Nephron (organoid): ENCODE measurements around the gene THSD4.

Experiments used
- H3K27ac Mint-ChIP-seq, 3 experiments: 2 replicates each; pipeline ENCODE4 v1.8.0; 2020; ENCODE audit warnings: mixed read lengths in 3 of 3, mild to moderate bottlenecking in 2 of 3, moderate library complexity in 1 of 3
- H3K27me3 Mint-ChIP-seq: 2 replicates; pipeline ENCODE4 v1.8.0; 2021; ENCODE audit warnings: low read depth, mild to moderate bottlenecking, moderate library complexity, mixed read lengths
- H3K36me3 Mint-ChIP-seq: 2 replicates; pipeline ENCODE4 v1.8.0; 2020; ENCODE audit warnings: low read depth, mixed read lengths
- H3K4me1 Mint-ChIP-seq: 2 replicates; pipeline ENCODE4 v1.8.0; 2020; ENCODE audit warnings: mixed read lengths
- H3K4me3 Mint-ChIP-seq, 3 experiments: 2 replicates each; pipeline ENCODE4 v1.8.0; 2020; ENCODE audit warnings: mild to moderate bottlenecking in 3 of 3, mixed read lengths in 3 of 3, moderate library complexity in 2 of 3
- H3K9me3 Mint-ChIP-seq: 2 replicates; pipeline ENCODE4 v1.8.0; 2020; ENCODE audit warnings: mixed read lengths
- TF ChIP-seq, protein P1 (sequence below), 3 experiments: fragments of 200-600 bp; sonication (generic); IDR thresholded peaks; one replicate each; pipeline ENCODE4 v1.5.0; 2021; ENCODE audit warnings: antibody characterized with exemption in 3 of 3; ENCODE audit not compliant: unreplicated experiment in 3 of 3

THSD4 gene

DNA sequence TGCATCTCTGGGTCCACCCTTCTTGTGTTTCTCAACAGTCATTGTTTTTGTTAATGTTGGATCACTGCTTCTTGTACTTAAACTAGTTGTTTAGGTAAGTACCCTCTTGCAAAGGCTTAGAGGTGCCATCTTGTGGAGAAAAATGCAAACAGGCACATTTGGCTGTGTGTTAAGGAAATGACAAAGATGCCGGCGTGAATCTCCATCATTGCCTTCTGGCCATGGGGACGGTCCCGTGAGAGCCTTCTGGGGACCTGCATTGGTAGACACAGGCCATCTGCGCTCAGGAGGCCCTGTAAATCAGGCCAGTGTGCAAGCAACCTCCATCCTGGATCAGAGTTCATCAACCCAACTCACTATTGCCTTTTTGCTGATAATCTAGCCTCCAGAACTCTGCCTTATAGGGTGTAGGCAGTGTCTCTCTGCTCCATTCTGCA is 536.5 kb downstream of the THSD4 start:
- H3K4me3 Mint-ChIP-seq, result no peak overlapping the region
- no peaks in the 10 kb centered on the region for H3K36me3 Mint-ChIP-seq
- no peak overlapping the region for H3K27ac Mint-ChIP-seq
- TF ChIP-seq, protein P1, sequence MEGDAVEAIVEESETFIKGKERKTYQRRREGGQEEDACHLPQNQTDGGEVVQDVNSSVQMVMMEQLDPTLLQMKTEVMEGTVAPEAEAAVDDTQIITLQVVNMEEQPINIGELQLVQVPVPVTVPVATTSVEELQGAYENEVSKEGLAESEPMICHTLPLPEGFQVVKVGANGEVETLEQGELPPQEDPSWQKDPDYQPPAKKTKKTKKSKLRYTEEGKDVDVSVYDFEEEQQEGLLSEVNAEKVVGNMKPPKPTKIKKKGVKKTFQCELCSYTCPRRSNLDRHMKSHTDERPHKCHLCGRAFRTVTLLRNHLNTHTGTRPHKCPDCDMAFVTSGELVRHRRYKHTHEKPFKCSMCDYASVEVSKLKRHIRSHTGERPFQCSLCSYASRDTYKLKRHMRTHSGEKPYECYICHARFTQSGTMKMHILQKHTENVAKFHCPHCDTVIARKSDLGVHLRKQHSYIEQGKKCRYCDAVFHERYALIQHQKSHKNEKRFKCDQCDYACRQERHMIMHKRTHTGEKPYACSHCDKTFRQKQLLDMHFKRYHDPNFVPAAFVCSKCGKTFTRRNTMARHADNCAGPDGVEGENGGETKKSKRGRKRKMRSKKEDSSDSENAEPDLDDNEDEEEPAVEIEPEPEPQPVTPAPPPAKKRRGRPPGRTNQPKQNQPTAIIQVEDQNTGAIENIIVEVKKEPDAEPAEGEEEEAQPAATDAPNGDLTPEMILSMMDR (IDR thresholded peaks at IDR 0.05; ENCODE audit: unreplicated experiment in 3 of 3), result peak; percentile 49 to 67 (median 52)
- H3K27me3 Mint-ChIP-seq, result peaks cover 10% of the 10 kb centered on the region
- H3K4me1 Mint-ChIP-seq, result peaks cover 6% of the 10 kb centered on the region
- no peaks in the 10 kb centered on the region for H3K9me3 Mint-ChIP-seq

DNA sequence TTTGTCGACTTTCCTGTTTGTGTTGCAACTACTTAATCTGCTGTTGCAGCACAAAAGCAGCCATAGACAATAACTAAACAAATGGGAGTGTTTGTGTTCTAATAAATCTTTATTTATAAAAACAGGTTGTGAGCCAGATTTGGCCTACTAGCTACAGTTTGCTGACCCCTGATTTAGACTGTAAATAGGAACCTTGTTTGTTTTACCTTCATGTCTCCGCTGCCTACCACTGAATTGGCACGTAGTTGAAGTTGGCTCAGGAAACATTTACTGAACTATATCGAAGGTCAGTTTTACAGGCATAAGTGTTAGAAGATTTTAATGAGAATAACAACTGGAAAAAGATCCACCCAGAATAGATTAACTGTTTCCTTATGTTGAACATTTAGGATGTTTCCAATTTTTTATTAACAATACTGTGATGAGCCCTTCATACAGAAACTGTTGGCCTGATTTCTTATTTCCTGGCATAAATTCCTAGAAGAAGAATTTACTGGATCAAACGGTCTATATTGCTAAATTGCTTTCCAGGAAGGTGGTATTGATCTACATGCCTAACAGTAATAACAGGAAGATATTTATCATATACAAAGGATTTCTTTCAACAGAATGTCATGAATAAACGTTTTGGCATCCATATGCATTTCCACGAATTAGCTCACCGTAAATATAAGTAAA is 538.9 kb downstream of the THSD4 start:
- H3K27me3 Mint-ChIP-seq, result peaks cover 6% of the 10 kb centered on the region
- no peak overlapping the region for H3K4me3 Mint-ChIP-seq
- H3K4me1 Mint-ChIP-seq, result no peaks in the 10 kb centered on the region
- H3K27ac Mint-ChIP-seq, result no peak overlapping the region
- TF ChIP-seq, protein P1 (IDR thresholded peaks at IDR 0.05; ENCODE audit: unreplicated experiment in 3 of 3), result no peak
- no peaks in the 10 kb centered on the region for H3K9me3 Mint-ChIP-seq
- no peaks in the 10 kb centered on the region for H3K36me3 Mint-ChIP-seq

DNA sequence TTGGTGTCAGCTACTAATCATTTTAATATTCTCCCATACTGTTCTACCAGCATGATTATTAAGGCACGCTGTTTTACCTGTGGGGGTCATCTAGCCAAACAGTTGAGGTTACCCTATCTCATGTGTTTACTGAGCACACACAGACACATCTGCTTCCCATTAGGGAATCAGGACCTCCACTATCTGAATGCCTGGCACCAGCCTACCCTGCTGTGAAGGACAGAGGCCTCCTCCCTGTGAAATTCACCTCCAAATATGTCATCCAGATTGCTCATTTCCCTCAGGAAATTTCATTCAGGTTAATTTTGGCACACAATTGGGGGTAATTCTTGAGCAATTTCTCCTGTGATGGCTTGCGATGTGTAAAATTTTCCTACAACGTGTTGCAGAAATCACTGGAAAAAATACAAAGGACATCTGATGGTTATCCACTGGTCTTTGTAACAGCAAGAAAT is 539.5 kb downstream of the THSD4 start:
- no peaks in the 10 kb centered on the region for H3K4me1 Mint-ChIP-seq
- no peak overlapping the region for H3K27ac Mint-ChIP-seq

GRCh38 chr15:71656425-71656824 is 541.2 kb downstream of the THSD4 start:
- TF ChIP-seq, protein P1 (IDR thresholded peaks at IDR 0.05; ENCODE audit: unreplicated experiment in 3 of 3), result no peak
- H3K4me1 Mint-ChIP-seq, result peaks cover 5% of the 10 kb centered on the region
- no peaks in the 10 kb centered on the region for H3K36me3 Mint-ChIP-seq
- no peak overlapping the region for H3K4me3 Mint-ChIP-seq
- peaks cover 2% of the 10 kb centered on the region for H3K27me3 Mint-ChIP-seq
- no peak overlapping the region for H3K27ac Mint-ChIP-seq
- H3K9me3 Mint-ChIP-seq, result no peaks in the 10 kb centered on the region

More for the DNA sequence above, 539.5 kb downstream of the THSD4 start:
- no peaks in the 10 kb centered on the region for H3K9me3 Mint-ChIP-seq
- no peak overlapping the region for H3K4me3 Mint-ChIP-seq
- peaks cover 6% of the 10 kb centered on the region for H3K27me3 Mint-ChIP-seq
- TF ChIP-seq, protein P1 (IDR thresholded peaks at IDR 0.05; ENCODE audit: unreplicated experiment in 3 of 3), result no peak
- no peaks in the 10 kb centered on the region for H3K36me3 Mint-ChIP-seq

DNA sequence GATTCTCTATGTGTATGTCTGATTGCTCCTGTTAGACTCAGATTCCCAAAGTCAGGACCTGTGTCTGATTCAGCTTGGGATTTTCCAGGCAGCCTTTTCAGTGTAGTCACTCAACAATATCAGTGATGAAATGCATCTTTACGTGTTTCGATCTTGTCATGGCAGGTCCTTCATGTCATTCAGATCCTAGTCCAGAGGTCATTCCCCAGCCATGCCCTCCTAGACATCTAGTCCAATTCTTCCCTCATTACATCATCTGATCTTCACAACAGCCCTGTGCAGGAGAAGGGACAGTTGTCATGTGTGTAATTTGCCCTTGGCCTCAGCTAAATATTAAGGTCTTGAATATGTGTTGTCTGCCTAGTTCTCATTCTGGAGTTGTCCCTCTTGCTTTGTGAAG is 541.9 kb downstream of the THSD4 start:
- Mint-ChIP-seq H3K4me3 (no peak overlapping the region), H3K27me3 (no peaks in the 10 kb centered on the region), H3K4me1 (peaks cover 5% of the 10 kb centered on the region), H3K27ac (no peak overlapping the region), H3K36me3 (no peaks in the 10 kb centered on the region), H3K9me3 (no peaks in the 10 kb centered on the region)
- TF ChIP-seq, protein P1 (IDR thresholded peaks at IDR 0.05; ENCODE audit: unreplicated experiment in 3 of 3), result no peak

- Mint-ChIP-seq H3K9me3 (no peaks in the 10 kb centered on the region), H3K4me3 (no peak overlapping the region), H3K27me3 (no peaks in the 10 kb centered on the region), H3K4me1 (peaks cover 5% of the 10 kb centered on the region), H3K27ac (no peak overlapping the region), H3K36me3 (no peaks in the 10 kb centered on the region)
- TF ChIP-seq, protein P1 (IDR thresholded peaks at IDR 0.05; ENCODE audit: unreplicated experiment in 3 of 3), result no peak
These were observed 542.8 kb downstream of the THSD4 start for GRCh38 chr15:71658036-71658435.
